Nephron (organoid): Measurements from ENCODE around the gene DMRT2.

Source experiments
- H3K27ac Mint-ChIP-seq, 3 experiments: 2 replicates each; pipeline ENCODE4 v1.8.0; 2020; ENCODE audit warnings: mixed read lengths in 3 of 3, mild to moderate bottlenecking in 2 of 3, moderate library complexity in 1 of 3
- H3K27me3 Mint-ChIP-seq: 2 replicates; pipeline ENCODE4 v1.8.0; 2021; ENCODE audit warnings: low read depth, mild to moderate bottlenecking, moderate library complexity, mixed read lengths
- H3K36me3 Mint-ChIP-seq: 2 replicates; pipeline ENCODE4 v1.8.0; 2020; ENCODE audit warnings: low read depth, mixed read lengths
- H3K4me1 Mint-ChIP-seq: 2 replicates; pipeline ENCODE4 v1.8.0; 2020; ENCODE audit warnings: mixed read lengths
- H3K4me3 Mint-ChIP-seq, 3 experiments: 2 replicates each; pipeline ENCODE4 v1.8.0; 2020; ENCODE audit warnings: mild to moderate bottlenecking in 3 of 3, mixed read lengths in 3 of 3, moderate library complexity in 2 of 3
- H3K9me3 Mint-ChIP-seq: 2 replicates; pipeline ENCODE4 v1.8.0; 2020; ENCODE audit warnings: mixed read lengths
- TF ChIP-seq, protein P1 (sequence below), 3 experiments: fragments of 200-600 bp; sonication (generic); IDR thresholded peaks; one replicate each; pipeline ENCODE4 v1.5.0; 2021; ENCODE audit warnings: antibody characterized with exemption in 3 of 3; ENCODE audit not compliant: unreplicated experiment in 3 of 3

DMRT2 gene

DNA sequence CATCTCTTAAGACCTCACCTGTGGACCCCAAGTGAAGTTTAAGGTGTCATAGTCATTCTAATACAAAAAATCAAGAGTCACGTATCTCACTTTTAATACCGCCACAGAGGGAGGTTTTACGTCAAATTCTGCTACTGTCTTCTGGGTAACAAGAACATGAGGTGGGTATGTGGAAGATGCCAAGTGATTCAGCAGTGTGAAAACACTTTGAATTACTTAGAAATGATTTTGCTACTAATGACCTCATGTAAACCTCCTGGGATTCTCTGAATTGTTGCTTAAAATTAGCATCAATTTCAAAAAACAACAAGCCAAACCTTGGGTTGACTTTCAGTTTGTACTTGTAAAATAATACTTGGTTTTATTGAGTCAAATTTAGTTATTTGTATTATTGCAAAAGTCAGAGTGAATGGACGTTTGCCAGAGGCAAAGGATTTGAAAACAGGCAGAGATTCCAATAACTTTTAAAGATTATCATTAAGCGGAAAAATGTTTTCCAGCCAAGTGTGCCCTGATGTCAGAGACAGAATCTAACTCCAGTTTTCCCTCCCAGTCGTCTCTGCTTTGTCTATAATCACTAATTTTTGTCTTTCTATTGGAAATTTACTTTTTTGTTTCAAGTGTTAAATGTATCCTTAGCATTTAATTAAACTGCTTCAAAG is 8.8 kb downstream of the DMRT2 start:
- Mint-ChIP-seq H3K27me3 (peaks cover 37% of the 10 kb centered on the region), H3K27ac (no peak overlapping the region), H3K9me3 (no peaks in the 10 kb centered on the region), H3K4me3 (no peak overlapping the region), H3K4me1 (peaks cover 21% of the 10 kb centered on the region), H3K36me3 (peaks cover 6% of the 10 kb centered on the region)
- TF ChIP-seq, protein P1, sequence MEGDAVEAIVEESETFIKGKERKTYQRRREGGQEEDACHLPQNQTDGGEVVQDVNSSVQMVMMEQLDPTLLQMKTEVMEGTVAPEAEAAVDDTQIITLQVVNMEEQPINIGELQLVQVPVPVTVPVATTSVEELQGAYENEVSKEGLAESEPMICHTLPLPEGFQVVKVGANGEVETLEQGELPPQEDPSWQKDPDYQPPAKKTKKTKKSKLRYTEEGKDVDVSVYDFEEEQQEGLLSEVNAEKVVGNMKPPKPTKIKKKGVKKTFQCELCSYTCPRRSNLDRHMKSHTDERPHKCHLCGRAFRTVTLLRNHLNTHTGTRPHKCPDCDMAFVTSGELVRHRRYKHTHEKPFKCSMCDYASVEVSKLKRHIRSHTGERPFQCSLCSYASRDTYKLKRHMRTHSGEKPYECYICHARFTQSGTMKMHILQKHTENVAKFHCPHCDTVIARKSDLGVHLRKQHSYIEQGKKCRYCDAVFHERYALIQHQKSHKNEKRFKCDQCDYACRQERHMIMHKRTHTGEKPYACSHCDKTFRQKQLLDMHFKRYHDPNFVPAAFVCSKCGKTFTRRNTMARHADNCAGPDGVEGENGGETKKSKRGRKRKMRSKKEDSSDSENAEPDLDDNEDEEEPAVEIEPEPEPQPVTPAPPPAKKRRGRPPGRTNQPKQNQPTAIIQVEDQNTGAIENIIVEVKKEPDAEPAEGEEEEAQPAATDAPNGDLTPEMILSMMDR (IDR thresholded peaks at IDR 0.05; ENCODE audit: unreplicated experiment in 3 of 3): no peak

DNA sequence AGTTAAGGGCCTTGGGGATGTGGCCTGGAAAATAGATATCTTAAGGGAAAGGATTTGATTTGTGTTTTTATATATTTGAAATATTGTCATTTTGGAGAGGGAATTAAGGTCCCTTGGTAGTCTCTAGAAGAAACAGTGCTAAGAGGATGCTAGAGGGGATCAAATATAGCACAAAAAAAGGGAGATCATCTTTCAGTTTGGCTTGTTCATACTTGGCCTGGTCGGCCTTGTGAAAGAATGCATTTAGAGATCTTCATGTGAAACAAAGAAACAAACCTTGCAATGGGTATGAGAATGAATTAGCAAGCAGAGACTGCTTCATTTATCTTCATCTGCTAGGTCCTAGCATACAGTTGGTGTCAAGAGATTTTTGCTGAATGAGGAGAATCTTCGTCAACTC is 15.0 kb downstream of the DMRT2 start:
- Mint-ChIP-seq H3K4me3 (no peak overlapping the region), H3K27me3 (peaks cover 5% of the 10 kb centered on the region), H3K9me3 (peaks cover 22% of the 10 kb centered on the region), H3K27ac (no peak overlapping the region), H3K4me1 (peaks cover 32% of the 10 kb centered on the region), H3K36me3 (no peaks in the 10 kb centered on the region)
- TF ChIP-seq, protein P1 (IDR thresholded peaks at IDR 0.05; ENCODE audit: unreplicated experiment in 3 of 3): no peak

DNA sequence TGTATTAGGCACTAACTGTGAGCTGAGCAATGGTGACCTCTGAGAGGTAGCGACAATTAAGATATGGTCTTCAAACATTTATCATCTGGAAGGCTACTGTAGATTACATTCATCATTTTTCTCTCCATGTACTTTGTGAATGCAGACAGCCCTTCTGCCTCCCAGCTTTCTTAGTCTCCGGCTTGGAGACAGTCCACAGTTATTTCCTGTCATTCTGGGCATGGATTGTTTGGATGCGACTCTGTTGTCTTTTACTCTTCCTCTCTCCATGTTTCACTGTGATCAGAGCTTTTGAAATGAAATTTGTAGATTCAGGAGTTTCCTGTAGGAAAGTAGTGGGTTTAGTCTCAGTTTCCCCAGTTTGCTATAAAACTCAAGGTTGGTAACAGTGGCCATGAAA is 20.5 kb downstream of the DMRT2 start:
- H3K27me3 Mint-ChIP-seq: no peaks in the 10 kb centered on the region
- no peaks in the 10 kb centered on the region for H3K36me3 Mint-ChIP-seq
- H3K27ac Mint-ChIP-seq: no peak overlapping the region
- peaks cover 23% of the 10 kb centered on the region for H3K9me3 Mint-ChIP-seq
- no peak overlapping the region for H3K4me3 Mint-ChIP-seq
- TF ChIP-seq, protein P1 (IDR thresholded peaks at IDR 0.05; ENCODE audit: unreplicated experiment in 3 of 3): no peak
- no peaks in the 10 kb centered on the region for H3K4me1 Mint-ChIP-seq

DNA sequence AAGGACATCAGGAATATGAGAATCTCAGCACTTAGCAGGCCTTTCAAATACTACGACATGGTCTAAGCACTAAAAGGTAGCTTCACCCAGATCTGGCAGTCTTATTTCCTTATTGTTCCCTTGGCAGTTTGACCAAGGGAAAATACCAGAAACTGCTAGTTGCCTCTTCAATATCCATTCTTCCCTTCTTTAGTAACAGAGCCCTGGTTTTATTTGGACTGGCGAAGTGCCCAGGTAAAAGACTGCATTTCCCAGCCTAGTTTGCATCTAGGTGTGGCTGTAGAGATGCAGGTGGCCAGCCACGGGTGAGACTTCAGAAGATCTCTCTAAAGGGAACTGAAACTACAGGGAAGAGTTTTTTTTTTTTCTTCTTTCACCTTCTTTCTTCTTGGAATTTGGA is 21.6 kb downstream of the DMRT2 start:
- Mint-ChIP-seq H3K9me3 (peaks cover 22% of the 10 kb centered on the region), H3K36me3 (no peaks in the 10 kb centered on the region), H3K27ac (no peak overlapping the region), H3K4me1 (no peaks in the 10 kb centered on the region), H3K27me3 (no peaks in the 10 kb centered on the region), H3K4me3 (no peak overlapping the region)
- TF ChIP-seq, protein P1 (IDR thresholded peaks at IDR 0.05; ENCODE audit: unreplicated experiment in 3 of 3): no peak

DNA sequence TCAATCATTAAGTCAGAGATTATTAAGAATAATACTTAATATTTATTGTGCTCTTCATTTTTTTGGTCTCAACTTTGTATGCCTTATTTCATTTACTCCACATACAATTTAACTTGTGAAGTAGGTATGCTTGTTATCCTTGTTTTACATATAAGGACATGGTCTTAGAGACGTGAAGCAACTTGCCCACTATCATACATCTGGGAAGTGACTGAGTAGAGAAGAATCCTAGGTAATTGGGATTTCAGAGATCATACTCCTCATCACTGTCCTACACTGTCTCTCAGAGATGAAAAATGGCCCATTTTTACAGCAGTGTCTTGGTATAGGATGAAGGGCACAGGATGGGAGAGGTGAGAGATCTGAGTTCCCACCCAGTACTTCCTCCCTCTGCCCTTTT is 23.3 kb downstream of the DMRT2 start:
- Mint-ChIP-seq H3K4me1 (no peaks in the 10 kb centered on the region), H3K27ac (no peak overlapping the region), H3K9me3 (peaks cover 9% of the 10 kb centered on the region), H3K27me3 (peaks cover 2% of the 10 kb centered on the region), H3K4me3 (no peak overlapping the region), H3K36me3 (no peaks in the 10 kb centered on the region)
- TF ChIP-seq, protein P1 (IDR thresholded peaks at IDR 0.05; ENCODE audit: unreplicated experiment in 3 of 3): no peak

DNA sequence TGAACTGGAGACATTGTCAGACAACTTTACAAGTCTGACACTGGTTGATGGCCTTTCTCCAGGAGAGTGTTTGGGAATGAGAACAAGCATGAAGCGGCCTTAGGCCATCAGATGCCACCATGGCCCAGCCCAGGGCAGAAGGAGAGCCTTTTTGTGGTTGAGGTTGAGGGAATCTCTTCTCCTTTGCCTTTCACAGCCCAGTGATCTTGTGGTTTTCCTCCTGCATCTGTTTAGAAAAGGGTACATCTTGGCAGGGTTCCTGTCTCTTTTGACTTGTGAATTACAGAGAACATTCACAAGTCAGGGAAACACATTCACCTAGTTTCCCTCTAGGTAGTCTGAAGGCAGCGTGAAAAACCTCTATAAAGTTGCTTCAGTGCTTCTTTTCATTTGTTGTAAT is 27.5 kb downstream of the DMRT2 start:
- Mint-ChIP-seq H3K27ac (no peak overlapping the region), H3K36me3 (no peaks in the 10 kb centered on the region), H3K4me3 (no peak overlapping the region), H3K4me1 (peaks cover under 1% of the 10 kb centered on the region), H3K9me3 (no peaks in the 10 kb centered on the region), H3K27me3 (peaks cover 9% of the 10 kb centered on the region)
- TF ChIP-seq, protein P1 (IDR thresholded peaks at IDR 0.05; ENCODE audit: unreplicated experiment in 3 of 3): no peak
